EH (cell line): ENCODE measurements around the gene MAGI2.
A peak's percentile ranks its signal among the peaks of the same experiment; 100 is the strongest.

Source experiments
- DNase-seq: peaks from one replicate; pipeline ENCODE4 v3.0.0-alpha.2; 2015; ENCODE audit warnings: low read depth

Gene MAGI2

DNA sequence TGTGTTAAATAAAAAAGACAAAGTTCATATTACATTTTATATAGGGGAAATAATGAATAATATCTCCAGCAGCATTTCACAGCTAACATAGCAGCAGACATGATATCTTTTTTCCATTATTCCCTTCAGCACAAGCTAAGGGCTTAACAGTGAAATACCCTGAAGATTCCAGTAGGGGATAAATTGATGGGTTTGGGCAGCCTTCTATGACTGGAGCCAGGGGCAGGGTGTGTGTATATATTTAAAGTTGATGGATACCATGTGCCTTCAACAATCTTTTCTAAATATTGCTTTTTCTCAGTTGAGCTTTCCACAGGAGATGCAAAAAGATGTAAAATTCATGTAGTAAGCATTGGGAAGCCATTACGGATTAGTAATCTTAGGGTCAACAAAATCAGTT, 151.2 kb downstream of the MAGI2 start:
- DNase-seq, result no peak

DNA sequence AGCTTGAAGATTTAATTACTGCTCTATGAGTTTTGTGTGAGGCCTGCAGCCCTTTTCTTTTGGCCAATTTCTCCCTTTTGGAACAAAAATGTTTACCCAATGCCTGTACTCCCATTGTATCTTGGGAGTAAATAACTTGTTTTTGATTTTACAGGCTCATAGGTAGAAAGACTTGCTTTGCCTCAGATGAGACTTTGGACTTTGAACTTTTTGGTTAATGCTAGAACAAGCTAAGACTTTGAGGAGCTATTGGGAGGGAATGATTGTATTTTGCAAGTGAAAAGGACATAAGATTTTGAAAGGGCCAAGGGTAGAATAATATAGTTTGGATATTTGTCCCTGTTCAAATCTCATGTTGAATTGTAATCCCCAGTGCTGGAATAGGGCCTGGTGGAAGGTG, 152.0 kb downstream of the MAGI2 start:
- no peak for DNase-seq

DNA sequence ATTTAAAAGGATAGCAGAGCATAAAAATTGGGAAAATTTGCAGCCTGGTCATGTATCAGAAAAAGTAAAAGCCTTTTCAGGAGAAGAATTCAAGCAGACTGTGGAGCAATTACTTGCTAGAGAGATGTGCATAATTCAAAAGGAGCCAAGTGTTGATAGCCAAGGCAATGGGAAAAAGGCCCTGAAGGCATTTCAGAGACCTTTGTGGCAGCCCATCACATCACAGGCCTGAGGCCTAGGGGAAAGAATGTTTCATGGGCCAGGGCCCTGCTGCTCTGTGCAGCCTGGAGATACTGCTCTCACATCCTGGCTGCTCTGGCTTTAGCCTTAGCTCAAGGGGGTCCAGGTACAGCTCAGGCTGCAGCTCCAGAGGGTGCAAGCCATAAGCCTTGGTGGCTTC, 152.9 kb downstream of the MAGI2 start:
- peak; percentile 47 for DNase-seq

DNA sequence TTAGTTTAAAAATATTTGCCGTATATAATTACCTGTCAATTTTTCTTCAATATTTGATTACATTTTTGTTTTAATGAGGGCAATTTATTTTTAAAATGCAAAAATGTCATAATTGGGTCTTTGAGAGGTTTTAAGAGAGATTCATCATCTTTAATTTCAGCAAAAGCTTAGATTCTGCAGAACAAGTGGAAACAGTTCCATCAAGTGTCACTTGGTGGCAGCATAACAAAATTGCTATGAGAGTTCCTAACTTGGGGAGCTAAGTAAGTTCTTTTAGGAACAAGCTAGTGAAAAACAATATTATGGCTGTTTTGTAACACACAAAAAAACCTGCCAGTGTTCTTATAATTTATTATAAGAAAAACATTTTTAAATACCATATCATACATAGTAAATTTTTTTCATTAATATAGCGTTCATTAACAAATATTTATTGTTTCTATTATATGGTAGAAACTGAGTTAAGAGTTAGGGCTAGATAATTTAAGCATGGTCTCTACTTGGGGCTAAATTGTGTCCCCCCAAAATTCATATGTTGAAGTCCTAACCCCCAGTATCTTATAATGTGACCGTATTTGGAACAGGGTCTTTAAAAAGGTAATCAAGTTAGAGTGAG, 155.2 kb downstream of the MAGI2 start:
- DNase-seq, result peak; percentile 70

DNA sequence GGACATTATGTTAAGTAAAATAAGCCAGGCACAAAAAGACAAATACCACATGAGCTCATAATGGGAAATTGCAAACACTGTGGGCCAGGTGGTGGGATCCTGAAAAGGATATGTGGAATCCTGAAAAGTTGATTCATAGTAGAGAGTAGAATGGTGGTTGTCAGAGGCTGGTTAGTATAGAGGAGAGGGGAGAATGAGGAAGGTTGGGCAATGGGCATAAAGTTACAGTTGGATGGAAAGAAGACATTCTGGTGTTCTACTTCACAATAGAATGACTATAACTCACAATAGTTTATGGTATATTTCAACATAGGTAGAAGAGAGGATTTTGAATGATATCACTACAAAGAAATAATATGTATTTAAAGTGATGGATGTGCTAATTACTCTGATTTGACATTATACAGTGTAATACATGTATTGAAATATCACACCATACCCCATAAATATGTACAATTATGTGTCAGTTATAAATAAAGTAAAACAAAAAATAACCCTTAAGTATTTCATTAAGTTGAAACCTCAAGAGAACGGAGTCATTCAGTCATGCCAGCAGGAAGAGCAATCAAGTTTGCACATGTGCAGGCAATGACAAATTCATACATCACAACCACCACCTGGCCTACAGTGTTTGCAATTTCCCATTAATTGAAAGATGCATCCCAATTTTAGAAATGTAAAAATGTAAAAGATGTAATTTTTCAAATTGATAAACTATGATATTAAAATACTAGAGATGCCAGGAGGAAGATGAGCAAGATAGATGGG, 156.7 kb downstream of the MAGI2 start:
- no peak for DNase-seq

DNA sequence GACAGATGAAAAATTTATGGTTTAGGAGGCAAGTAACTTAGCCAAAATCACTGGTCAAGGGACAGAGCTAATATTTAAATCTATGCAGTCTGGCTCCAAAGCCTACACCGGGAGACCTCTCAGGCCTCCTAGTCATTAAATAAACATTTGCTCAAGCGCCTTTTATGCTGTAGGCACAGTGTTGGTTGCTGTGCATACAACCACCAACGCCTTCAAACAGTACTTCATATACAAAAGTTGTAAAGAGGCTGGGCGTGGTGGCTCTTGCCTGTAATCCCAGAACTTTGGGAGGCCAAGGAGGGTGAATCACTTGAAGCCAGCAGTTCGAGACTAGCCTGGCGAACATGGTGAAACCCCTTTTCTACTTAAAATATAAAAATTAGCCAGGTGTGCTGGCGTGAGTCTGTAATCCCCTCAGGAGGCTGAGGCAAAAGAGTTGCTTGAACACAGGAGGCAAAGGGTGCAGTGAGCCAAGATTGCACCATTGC, 159.8 kb downstream of the MAGI2 start:
- peak; percentile 70 for DNase-seq

DNA sequence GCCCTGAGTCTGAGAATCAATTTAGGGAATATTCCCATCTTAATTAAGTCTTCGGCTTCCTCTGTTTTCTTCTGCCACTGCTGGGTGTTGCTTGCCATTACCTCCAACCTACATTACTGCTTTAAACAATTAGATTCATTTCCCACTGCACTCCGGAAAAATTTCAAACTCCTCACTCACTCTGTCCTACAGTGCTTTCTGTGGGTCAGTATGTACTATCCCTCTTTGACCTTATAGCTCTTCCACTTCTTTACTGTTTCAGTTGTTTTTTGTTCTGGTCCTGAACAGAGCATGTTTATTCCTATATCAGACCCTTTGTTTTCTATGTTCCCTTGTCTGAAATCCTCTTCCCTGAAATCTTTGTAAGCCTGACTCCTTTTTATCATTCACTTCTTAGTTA, 160.6 kb downstream of the MAGI2 start:
- DNase-seq, result no peak

DNA sequence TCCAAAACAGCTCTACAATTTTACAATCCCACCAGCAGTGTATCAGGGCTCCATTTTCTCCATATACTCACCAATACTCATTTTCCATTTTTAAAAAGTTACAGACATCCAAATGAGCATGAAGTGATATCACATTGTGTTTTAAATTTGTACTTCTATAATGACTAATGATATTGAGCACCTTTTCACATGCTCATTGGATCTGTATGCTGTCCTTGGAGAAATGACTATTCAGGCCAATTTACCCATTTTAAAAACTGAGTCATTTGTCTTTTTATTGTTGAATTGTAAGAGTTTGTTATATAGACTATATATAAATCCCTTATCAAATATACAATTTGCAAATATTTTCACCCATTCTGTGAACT, 162.0 kb downstream of the MAGI2 start:
- DNase-seq, result no peak

DNA sequence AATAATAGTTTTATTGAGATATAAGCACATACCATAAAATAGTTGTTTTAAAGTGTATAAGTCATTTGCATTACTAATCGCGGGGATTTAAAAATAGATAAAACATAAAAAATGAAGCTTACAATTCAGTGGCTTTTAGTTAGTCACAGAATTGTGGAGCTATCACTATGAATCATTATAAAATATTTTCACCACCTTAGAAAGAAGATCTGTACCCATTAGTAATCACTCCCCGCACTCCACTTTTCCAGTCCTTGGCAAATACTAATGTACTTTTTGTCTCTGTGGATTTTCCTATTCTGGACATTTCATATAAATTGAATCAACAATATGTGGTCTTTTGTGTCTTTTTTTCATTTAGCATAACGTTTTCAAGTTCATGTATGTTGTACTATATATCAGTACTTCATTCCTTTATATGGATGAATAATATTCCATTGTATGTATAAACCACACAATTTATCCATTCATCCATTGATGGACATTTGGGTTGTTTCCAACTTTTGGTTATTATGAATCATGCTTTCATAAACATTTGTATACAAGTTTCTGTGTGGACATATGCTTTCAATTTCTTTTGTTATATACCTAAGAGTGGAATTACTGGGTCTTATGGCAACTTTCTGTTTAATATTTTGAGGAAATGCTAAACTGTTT, 162.5 kb downstream of the MAGI2 start:
- peak; percentile 58 for DNase-seq

DNA sequence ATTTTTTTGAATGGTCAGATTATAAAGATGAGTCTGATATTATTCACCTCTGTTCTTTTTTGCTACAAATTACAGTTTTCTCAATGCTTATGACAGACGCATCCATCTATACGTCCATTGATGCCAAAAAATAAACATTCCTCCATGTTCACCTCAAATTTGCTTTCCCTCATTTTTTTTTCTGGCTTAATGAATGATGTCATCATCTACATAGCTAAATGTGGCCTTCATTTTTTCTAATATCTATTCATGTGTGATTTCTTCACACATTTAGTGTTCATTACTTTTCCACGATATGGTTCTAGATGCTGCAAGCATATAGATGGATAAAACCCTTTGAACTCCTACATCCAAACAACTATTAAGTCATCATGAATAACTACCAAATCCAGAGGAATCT, 163.1 kb downstream of the MAGI2 start:
- DNase-seq, result no peak

DNA sequence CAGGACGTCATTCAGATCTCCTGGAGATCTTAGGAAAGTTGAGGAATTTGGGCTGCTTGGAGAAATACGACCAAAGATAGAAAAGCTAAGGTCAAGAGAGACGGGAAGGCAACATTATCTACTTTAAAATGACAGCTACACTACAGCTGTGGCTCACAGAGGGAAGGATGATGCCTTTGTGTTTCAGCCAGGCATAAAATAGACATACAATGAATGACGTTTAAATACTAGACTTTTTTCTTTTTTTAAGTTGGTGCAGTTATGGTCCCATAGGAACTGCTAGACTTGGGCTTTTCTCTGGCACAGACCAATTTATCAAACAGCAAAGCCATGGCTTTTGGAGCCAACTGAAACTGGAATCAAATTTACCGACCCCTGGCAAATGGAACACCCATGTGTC, 164.8 kb downstream of the MAGI2 start:
- DNase-seq, result no peak

DNA sequence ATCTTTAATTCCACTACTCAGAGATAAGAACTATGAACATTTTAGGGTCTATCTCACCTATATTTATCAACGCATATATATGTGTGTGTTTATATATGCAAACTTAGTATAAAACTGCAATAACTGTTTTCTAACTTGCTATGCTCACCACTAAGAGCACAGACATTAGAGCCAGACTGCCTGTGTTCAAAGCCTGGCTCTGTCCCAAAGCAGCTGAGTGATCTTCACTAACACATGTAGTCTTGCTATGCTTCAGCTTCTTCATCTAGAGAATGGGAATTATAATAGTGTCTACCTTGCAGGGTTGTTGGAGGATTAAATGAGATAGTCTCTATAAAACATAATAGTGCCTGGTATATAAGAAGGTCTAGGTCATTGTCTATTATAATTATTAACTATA, 165.5 kb downstream of the MAGI2 start:
- peak; percentile 56 for DNase-seq

DNA sequence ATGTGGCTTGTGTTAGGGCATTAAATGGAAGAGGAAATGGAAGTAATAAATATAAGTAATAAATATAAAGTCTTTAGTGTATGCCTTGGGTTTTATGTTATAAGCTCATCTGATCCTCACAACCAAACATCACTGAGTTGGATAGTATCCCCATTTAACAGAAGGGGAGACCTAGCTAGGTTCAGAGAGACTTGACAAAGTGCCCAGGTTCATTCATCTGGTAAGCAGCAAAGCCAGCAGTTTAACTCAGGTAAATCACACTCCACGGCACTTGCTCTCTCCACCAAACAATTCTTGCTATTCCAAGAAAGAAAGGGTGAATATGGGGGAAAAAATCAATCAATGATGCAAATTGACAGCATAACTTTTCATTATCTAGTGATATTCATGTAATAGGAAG, 167.3 kb downstream of the MAGI2 start:
- no peak for DNase-seq

DNA sequence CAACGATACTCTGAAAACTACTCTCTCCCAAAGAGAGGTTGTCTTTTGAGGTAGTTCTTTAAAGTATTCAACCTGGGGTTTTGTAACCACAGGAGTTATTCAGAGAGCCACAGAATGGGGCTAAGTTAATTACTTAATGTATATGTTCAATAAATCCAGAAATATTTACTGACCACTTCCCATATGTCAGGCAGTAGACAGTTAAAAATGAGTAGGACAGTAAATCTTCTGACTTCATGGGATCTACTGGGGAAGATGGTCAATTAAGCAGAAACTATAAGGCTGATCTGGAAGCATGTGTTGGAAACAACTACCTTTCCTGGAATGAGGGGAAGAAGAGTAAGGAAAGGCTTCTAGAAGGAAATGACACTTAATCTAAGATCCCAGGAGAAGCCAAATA, 167.7 kb downstream of the MAGI2 start:
- DNase-seq, result no peak

DNA sequence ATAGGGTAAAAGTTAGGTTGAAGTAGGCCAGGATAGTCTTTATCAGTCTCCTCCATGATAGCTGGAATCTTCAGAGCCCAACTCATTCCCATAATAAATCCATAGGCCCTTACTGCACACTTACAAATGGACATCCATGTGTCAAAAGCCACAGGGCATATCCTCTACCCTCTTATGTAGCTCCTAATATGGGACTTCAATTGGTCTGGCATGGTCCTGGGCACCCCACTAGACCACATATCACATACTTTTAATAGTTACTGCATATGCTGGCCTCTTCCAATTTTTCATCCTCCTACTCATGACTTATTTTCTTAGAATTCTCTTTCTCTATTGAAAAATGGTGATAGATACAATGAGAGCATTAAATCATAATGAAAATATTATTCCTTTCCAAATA, 169.3 kb downstream of the MAGI2 start:
- peak; percentile 63 for DNase-seq

DNA sequence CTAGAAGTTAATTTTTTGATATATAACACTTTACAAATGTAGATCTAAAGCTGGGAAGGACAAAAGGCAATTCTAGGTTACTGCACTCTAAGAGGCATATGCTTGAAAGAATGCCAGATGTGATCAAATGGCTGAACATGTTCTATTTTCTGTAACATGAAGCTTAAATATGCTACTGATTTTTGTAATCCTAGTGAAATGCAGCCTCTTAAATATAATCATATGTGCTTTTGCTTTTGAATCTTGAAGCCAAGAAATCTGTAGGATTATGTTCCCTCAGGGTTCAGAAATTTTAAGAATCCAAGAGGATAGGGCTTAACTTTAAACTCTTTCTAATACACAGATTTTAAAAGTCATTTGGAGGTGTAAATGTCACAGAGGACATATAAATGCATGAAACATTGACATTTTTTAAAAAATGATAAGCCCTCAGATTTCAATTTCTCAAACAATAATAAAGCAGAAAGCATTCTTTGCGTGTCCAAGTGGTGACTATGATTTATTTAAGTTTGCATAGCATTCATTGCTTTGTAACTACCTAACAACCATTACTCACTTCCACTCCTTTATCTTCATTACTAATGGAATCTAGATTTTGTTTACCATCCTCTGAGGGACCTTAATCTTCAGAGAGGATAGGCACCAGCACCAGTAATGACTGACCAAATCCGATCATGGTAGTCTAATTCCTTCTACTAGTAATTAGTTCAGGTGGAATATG, 170.4 kb downstream of the MAGI2 start:
- peak; percentile 89 for DNase-seq

DNA sequence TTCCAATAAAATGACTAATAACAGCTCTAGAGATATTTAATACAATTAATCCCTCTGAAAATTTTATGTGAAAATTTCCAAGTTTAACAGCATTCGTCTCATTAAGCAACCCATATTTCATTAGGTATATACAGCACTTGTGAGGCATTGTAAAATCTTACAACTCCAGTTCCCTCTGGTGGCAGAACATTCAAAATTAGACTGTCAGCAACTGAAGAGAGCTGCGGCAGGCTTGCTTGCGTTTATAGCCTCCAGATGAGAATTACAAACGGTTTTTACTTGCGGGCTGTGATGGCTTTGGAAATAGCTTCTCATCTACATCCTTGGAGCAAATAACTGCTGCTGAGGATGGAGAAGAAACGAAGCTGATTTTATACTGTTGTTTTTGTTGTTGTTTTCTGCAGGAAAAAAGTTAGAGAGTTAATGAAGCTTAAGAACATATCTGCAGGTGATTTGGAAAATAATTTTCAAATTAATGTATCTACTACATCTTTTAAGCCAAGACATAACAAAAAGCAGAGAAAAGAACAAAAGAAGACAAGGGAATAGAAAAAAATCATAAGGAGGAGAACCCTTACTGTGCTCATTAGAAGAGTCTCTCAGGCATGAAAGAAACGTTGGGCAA, 171.3 kb downstream of the MAGI2 start:
- peak; percentile 85 for DNase-seq

DNA sequence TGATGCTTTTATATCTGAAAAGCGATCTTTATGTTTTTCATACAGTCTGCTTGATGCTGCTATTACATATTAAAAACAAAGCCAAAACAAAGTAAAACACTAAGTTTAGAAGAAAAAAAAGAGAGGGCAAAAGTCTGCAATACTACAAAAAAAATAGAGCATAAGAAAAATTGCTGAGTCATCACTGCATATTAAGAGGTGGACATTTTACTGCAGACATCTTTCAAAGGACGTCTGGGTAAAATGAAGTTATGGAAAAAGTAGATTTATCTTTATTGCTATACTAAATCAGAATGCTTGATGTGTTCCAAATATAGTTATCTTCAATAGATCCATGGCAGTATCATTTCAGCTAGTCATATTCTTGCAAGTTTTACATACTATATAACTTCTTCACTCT, 172.0 kb downstream of the MAGI2 start:
- DNase-seq, result no peak

DNA sequence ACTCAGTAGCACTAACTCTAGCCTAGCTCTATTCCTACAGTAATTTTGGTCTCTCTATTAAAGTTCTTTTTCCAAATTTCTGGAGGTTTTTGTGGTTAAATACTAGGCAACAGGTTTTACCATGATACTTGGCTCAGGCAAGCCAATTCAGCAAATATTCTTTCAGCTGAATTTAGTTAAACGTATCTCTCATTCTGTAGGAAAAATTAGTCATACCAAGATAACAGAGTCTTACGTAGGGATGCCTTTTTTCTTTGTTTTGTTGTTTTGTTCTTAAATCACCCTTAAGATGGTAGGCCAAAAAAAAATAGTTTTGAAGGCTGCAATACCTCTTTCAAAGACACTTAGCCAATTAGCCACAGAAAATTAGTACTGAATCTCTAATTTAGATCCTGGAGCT, 180.5 kb downstream of the MAGI2 start:
- no peak for DNase-seq

DNA sequence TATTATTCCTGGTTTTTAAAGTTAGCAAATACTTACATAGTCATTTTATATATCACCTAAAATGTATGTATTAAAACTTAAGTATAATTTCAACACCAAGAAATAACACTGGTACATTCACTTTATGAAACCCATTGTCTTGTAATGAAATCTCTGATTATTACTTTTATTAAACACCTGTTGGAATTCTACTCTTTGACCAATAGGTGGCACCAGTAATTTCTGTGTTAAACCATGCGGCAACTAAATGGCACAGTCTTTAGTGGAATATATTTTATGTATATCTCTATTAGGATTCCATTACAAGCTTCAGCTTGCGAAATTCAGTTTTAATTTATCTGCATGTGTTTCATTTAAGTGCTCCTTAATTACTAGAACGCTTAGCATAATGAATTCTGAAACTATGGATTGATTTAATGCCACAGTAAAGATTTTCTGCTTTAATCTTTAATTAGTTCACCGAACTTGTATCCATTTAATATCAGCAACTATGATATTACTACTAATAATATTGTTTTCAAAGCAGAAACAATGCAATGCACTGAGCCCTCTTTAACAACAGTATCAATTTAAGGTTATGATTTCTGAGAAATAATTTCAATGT, 181.3 kb downstream of the MAGI2 start:
- DNase-seq, result peak; percentile 57

DNA sequence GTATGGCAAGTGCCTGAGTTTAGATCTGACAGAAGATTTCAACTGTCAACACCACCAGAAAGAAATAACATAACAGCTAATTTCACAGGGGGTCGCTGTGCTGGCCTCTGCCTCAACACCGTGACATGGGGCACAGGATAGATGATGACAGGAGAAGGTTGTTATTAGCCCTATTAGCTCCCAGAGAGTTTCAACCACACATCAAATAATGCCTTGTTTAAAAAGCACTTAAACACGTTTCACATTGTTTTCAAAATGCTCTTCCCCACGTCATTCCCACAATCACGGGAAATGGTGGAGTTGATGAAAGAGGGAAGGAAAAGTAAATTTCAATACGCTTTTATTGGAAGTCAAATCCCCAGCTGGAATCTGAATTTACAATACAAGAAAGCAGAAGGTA, 184.7 kb downstream of the MAGI2 start:
- no peak for DNase-seq

DNA sequence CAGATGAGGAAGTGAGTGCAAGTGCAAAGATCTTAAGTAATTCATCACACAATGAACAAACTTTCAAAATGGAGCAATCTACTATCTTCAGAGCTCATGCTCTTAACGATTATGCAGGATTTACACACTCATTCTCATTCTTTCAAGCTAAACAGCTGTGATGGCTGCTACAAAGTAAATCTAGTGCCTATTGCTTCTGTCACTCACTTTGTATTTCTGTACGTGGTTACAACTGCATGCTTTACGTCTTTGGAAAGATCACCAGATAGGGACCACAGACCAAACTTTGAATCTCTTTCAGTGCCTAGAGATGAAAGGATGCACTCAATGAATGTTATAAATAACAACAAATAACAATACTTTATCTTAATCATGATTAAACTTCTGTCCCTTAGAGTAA, 194.6 kb downstream of the MAGI2 start:
- DNase-seq, result no peak
